Activated naive CD8-positive, alpha-beta T cell (primary cell): ENCODE measurements around the gene WDHD1.
"Not testable (repeated sequence)": the region's sequence is repeated elsewhere in the genome, so short reads cannot be mapped to it uniquely, and the experiment has no call there.

ENCODE experiments used
- H3K27ac Mint-ChIP-seq: one replicate; pipeline ENCODE4 v1.8.0; 2021; ENCODE audit warnings: mixed read lengths
- H3K27me3 Mint-ChIP-seq: one replicate; pipeline ENCODE4 v1.8.0; 2021; ENCODE audit warnings: mixed read lengths
- H3K36me3 Mint-ChIP-seq: one replicate; pipeline ENCODE4 v1.8.0; 2021; ENCODE audit warnings: mixed read lengths
- H3K4me1 Mint-ChIP-seq: one replicate; pipeline ENCODE4 v1.8.0; 2021; ENCODE audit warnings: low read depth, mixed read lengths
- H3K4me3 Mint-ChIP-seq: one replicate; pipeline ENCODE4 v1.8.0; 2021; ENCODE audit warnings: mild to moderate bottlenecking, mixed read lengths
- H3K9me3 Mint-ChIP-seq: one replicate; pipeline ENCODE4 v1.8.0; 2021; ENCODE audit warnings: low read depth, mixed read lengths

Gene WDHD1

DNA sequence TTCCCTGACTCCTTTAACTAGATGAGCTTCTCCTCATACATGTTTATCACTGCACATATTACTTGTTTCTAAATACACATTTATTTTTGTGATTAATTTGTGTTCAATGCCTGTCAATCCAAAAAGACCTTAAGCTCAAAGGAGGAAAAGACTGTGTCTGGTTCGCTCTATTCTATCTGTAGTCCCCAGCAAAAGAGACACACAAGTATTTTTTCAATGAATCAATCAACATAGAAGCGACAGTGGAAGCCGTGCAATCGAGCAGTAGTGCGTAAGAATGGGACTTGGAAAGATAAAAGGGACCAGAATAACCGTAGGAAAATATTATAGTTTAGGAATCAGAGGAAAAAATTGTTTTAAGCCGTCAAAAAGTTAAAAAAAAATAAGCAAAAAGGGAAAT lies 951 bp downstream of the WDHD1 start:
- Mint-ChIP-seq H3K36me3 (peaks cover 11% of the 10 kb centered on the region), H3K27ac (peak overlapping the region; percentile 94), H3K4me3 (peak overlapping the region; percentile 93), H3K9me3 (no peaks in the 10 kb centered on the region), H3K27me3 (no peaks in the 10 kb centered on the region), H3K4me1 (peaks cover 49% of the 10 kb centered on the region)

DNA sequence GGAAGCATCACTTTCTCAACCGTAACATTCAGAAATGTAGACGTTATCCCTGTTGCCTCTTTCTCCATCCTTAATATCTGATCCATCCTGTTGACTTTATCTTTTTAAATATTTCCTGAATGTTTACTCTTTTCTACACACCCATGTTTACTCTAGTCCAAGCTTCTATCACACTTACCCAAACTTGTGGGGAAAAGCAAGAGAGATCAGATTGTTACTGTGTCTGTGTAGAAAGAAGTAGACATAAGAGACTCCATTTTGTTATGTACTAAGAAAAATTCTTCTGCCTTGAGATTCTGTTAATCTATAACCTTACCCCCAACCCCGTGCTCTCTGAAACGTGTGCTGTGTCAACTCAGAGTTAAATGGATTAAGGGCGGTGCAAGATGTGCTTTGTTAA lies 2.5 kb downstream of the WDHD1 start:
- not testable (repeated sequence) for H3K27ac Mint-ChIP-seq, H3K9me3 Mint-ChIP-seq, H3K27me3 Mint-ChIP-seq, H3K4me3 Mint-ChIP-seq
- peaks cover 37% of the 10 kb centered on the region for H3K4me1 Mint-ChIP-seq
- peaks cover 16% of the 10 kb centered on the region for H3K36me3 Mint-ChIP-seq

DNA sequence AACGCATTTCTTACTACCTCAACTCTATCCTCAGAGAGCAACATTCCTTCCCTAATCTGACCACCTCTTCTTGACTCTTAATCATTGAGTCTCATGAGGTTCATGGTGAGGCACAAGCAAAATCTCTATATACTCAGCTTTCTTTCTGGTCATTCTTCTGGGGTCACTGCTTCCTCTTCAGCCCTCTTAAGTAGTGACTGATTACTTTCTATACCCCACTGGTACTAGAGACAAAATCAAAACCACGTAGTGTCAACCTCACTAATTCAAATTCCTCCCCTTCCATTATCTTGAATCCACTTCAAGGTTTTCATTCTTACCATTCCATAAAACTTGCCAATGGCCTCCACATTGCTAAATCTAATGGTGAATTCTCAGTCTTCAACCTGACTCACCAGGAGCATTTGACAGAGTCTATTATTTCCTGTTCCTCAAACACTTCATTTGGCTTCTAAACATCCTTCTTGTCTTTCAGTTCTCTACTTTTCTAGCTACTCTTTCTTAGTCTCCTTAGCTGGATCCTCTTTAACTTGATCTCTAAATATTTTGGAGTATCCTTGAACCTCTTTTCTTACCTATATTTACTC lies 6.8 kb downstream of the WDHD1 start:
- H3K9me3 Mint-ChIP-seq: no peaks in the 10 kb centered on the region
- peaks cover 8% of the 10 kb centered on the region for H3K36me3 Mint-ChIP-seq
- H3K27ac Mint-ChIP-seq: no peak overlapping the region
- H3K4me3 Mint-ChIP-seq: no peak overlapping the region
- no peaks in the 10 kb centered on the region for H3K27me3 Mint-ChIP-seq
- peaks cover 8% of the 10 kb centered on the region for H3K4me1 Mint-ChIP-seq

DNA sequence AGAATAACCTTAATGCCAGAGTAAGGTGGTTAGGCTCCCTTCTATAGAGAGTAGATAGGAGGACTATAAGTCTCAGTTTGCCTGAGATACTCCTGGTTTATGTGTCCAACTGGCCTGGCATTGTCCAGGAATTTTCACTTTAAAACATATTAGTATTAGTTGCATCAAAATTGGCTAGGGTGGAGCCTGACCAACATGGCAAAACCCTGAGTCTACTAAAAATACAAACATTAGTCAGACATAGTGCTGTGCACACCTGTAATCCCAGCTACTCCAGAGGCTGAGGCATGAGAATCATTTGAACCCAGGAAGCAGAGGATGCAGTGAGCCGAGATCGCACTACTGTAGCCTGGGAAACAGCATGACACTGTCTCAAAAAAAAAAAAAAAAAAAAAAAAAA lies 11.9 kb downstream of the WDHD1 start:
- peaks cover 18% of the 10 kb centered on the region for H3K36me3 Mint-ChIP-seq
- H3K4me3 Mint-ChIP-seq: no peak overlapping the region
- H3K27ac Mint-ChIP-seq: no peak overlapping the region
- no peaks in the 10 kb centered on the region for H3K27me3 Mint-ChIP-seq
- H3K4me1 Mint-ChIP-seq: no peaks in the 10 kb centered on the region
- H3K9me3 Mint-ChIP-seq: no peaks in the 10 kb centered on the region

DNA sequence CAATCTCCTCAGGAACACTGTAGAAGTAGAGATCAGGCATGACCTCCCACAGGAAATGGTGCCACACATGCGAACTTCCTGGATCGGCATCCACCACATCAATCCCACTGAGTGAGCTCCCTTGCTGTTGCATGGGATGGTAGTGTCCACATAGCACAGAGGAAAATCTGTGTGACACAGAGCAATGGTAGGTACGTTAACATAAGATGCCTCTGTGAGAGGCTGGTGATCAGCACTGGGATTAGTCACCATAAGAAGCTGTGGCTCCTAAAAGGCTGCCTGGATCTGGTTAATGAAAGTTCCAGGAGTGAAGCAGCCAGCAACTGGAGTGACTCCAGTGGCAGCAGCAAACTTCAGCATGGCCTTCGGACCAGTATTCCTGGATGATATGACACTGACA lies 21.8 kb downstream of the WDHD1 start:
- Mint-ChIP-seq H3K9me3 (no peaks in the 10 kb centered on the region), H3K36me3 (peaks cover 13% of the 10 kb centered on the region), H3K4me1 (peaks cover 1% of the 10 kb centered on the region), H3K4me3 (no peak overlapping the region), H3K27ac (no peak overlapping the region), H3K27me3 (no peaks in the 10 kb centered on the region)

DNA sequence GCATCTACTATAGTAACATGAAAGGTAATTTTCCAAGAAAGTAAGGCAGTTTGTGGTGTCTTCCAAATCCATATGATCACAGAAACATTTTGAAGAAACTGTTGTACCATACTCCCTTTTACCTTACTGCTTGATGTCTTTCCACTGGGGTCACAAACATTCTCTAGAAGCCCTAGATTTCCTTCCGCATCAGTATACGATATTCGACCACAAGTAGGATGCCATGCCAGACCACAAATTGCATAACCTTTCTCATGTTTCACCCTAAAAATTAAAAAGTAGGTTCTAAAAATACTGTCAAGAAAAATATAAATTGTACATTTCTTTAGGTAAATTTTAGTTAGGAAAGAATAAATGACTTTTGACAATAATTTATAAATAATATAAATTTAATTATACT lies 26.5 kb downstream of the WDHD1 start:
- H3K27me3 Mint-ChIP-seq: no peaks in the 10 kb centered on the region
- H3K4me3 Mint-ChIP-seq: no peak overlapping the region
- no peak overlapping the region for H3K27ac Mint-ChIP-seq
- peaks cover 1% of the 10 kb centered on the region for H3K4me1 Mint-ChIP-seq
- H3K9me3 Mint-ChIP-seq: no peaks in the 10 kb centered on the region
- peaks cover 18% of the 10 kb centered on the region for H3K36me3 Mint-ChIP-seq

DNA sequence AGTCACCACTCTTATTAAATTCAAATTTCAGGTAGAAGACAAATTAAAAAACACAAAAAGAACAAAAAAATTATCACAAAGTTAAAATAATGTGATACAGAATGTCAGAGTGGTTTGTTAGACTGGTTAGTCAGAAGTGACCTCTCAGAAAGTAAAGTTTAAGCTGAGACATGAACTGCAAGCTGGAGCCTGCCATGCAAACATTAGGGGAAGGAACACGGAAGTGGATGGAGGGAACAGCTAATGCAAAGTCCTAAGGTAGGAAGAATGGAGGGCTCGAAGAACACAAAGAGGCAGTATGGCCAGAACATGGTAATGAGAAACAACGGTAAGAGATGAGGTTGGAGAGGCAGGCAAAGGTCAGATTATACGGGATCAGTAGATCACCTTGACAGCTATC lies 41.7 kb downstream of the WDHD1 start:
- no peak overlapping the region for H3K4me3 Mint-ChIP-seq
- no peaks in the 10 kb centered on the region for H3K27me3 Mint-ChIP-seq
- H3K27ac Mint-ChIP-seq: no peak overlapping the region
- H3K4me1 Mint-ChIP-seq: no peaks in the 10 kb centered on the region
- H3K36me3 Mint-ChIP-seq: peaks cover 21% of the 10 kb centered on the region
- no peaks in the 10 kb centered on the region for H3K9me3 Mint-ChIP-seq

DNA sequence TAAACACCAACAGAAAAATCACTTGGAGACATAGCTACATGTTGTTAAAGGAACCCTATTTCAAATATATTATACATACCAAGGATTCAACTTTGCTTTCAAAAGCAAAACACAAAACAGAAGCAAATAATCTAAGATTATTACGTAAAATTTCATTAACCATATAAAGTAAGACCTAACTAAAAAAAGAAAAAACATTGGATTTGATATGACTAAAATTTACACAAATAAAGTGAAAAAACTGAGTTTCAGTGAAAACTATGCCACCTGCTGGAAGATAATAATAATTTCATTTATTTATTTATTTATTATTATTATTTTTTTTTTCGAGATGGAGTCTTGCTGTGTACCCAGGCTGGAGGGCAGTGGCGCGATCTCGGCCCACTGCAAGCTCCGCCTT lies 45.2 kb downstream of the WDHD1 start:
- no peaks in the 10 kb centered on the region for H3K9me3 Mint-ChIP-seq
- H3K27me3 Mint-ChIP-seq: no peaks in the 10 kb centered on the region

DNA sequence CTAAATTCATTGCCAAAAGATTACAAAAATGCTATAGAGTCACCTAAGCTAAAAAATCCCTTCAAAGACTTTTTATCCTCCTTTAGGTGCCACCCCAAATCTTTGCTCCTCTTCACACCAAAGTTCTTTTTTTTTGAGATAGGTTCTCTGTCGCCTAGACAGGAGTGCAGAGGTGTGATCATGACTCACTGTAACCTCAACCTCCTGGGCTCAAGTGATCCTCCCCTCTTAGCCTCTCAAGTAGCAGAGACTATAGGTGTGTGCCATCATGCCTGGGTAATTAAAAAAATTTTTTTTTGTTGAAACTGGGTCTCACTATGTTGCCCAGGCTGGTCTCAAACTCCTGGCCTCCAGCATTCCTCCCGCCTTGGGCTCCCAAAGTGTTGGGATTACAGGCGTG lies 47.9 kb downstream of the WDHD1 start:
- H3K9me3 Mint-ChIP-seq: no peaks in the 10 kb centered on the region
- H3K4me1 Mint-ChIP-seq: no peaks in the 10 kb centered on the region
- peaks cover 14% of the 10 kb centered on the region for H3K36me3 Mint-ChIP-seq
- H3K27ac Mint-ChIP-seq: no peak overlapping the region
- H3K4me3 Mint-ChIP-seq: no peak overlapping the region
- no peaks in the 10 kb centered on the region for H3K27me3 Mint-ChIP-seq

More for the DNA sequence above, 45.2 kb downstream of the WDHD1 start:
- Mint-ChIP-seq H3K27ac (no peak overlapping the region), H3K4me1 (no peaks in the 10 kb centered on the region), H3K36me3 (peaks cover 21% of the 10 kb centered on the region), H3K4me3 (no peak overlapping the region)

DNA sequence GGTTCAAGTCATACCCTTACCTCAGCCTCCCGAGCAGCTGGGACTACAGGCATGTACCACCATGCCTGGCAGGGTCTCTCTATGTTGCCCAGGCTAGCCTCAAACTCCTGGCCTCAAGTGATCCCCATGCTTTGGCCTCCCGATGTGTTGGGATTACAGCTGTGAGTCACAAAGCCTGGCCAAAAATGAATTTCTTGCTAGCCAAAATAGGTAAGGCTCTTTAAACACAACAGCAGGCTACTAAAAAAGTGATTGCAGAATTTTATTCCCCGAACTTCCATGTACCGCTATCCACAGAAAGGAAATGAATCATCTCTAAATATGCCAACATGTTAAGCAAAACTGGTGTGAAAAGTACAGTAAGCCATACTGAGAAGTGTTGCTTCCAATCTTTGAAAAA lies 50.6 kb downstream of the WDHD1 start:
- H3K4me1 Mint-ChIP-seq: no peaks in the 10 kb centered on the region
- no peak overlapping the region for H3K4me3 Mint-ChIP-seq
- no peaks in the 10 kb centered on the region for H3K27me3 Mint-ChIP-seq
- H3K9me3 Mint-ChIP-seq: no peaks in the 10 kb centered on the region
- H3K36me3 Mint-ChIP-seq: peaks cover 13% of the 10 kb centered on the region
- no peak overlapping the region for H3K27ac Mint-ChIP-seq

DNA sequence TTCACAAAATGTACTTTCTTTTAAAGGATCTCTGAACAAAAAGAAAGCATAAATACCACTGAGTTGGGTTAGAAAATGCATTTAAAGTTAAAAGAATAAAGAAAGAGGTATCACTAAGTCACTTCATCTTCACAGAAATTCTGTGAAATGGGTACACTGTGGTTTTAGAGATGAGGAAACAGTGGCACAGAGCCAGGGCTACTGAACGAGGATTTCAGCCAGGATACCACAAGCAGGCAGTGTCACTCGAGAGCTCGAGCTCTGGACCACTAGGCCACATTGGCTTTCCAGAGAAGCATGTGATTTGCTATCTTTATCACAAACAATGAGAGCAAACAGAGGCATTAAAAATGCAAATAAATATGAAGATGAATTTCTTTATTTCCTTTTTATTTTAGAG lies 51.0 kb downstream of the WDHD1 start:
- no peak overlapping the region for H3K27ac Mint-ChIP-seq
- no peaks in the 10 kb centered on the region for H3K4me1 Mint-ChIP-seq
- peaks cover 15% of the 10 kb centered on the region for H3K36me3 Mint-ChIP-seq

DNA sequence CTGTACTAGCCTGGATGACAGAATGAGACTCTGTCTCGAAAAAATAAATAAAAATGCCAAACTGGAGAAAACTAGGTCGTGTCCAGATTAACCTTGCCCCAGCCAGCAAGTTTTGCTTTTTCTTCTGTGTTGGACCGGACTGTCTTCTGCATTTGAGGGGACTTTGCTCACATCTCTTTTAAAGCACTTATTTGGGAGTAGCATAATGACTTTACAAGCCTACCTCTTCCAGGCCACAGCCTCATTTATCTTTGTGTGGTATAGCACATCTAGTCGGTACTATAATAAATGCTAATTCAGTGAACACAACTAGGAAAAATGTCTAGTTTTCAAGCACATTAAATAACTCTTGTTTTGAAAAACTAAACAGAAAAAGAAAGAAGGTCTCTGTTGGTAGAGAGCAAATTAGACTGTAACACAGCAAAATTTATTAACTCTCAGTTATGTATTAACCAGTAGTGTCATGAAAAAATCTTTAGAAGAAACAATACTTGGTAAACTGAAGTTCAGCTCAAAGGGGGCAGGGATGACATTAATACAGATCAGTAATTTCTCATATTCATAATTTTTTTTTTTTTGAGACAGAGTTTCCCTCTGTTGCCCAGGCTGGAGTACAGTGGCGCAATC lies 52.0 kb downstream of the WDHD1 start:
- Mint-ChIP-seq H3K9me3 (no peaks in the 10 kb centered on the region), H3K4me1 (no peaks in the 10 kb centered on the region), H3K27ac (no peak overlapping the region), H3K36me3 (peaks cover 21% of the 10 kb centered on the region), H3K4me3 (no peak overlapping the region), H3K27me3 (no peaks in the 10 kb centered on the region)

More for the DNA sequence above, 51.0 kb downstream of the WDHD1 start:
- no peaks in the 10 kb centered on the region for H3K9me3 Mint-ChIP-seq
- no peaks in the 10 kb centered on the region for H3K27me3 Mint-ChIP-seq
- H3K4me3 Mint-ChIP-seq: no peak overlapping the region

DNA sequence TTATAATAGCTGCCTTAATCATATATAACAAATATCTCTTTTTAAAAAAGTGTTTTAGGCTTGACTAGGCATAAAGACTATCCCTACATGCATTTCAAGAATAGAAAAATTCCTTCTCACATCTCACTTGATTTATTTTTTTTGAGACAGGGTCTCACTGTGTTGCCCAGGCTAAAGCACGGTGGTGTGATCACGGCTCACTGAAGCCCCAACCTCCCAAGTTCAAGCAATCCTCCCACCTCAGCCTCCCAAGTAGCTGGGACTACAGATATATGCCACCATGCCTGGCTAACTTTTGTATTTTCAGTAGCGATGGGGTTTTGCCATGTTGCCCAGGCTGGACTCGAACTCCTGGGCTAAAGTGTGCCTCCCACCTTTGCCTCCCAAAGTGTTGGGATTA lies 59.4 kb downstream of the WDHD1 start:
- H3K27ac Mint-ChIP-seq: no peak overlapping the region
- no peaks in the 10 kb centered on the region for H3K4me1 Mint-ChIP-seq
- peaks cover 35% of the 10 kb centered on the region for H3K36me3 Mint-ChIP-seq
- H3K27me3 Mint-ChIP-seq: no peaks in the 10 kb centered on the region
- no peak overlapping the region for H3K4me3 Mint-ChIP-seq
- H3K9me3 Mint-ChIP-seq: no peaks in the 10 kb centered on the region

DNA sequence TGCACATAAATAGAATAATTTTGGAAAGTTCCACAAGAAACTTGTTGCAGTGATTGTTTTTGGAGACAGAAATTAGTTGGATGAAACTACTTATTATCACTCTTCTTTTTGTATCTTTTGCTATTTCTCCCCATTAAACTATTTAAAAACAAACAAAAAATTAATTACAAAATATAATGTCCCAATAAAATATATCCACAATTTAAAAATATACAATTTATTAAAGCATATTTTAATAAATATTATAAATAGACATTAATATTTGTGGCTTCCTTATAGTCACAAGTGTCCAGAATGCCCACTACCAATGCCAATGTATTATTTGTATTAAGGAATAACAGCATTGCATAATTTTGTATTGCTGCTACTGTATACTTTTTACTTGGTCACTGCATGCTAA lies 71.8 kb downstream of the WDHD1 start:
- H3K36me3 Mint-ChIP-seq: peaks cover 23% of the 10 kb centered on the region
- H3K27ac Mint-ChIP-seq: no peak overlapping the region
- H3K4me1 Mint-ChIP-seq: no peaks in the 10 kb centered on the region
- no peaks in the 10 kb centered on the region for H3K9me3 Mint-ChIP-seq
- no peak overlapping the region for H3K4me3 Mint-ChIP-seq
- H3K27me3 Mint-ChIP-seq: no peaks in the 10 kb centered on the region

DNA sequence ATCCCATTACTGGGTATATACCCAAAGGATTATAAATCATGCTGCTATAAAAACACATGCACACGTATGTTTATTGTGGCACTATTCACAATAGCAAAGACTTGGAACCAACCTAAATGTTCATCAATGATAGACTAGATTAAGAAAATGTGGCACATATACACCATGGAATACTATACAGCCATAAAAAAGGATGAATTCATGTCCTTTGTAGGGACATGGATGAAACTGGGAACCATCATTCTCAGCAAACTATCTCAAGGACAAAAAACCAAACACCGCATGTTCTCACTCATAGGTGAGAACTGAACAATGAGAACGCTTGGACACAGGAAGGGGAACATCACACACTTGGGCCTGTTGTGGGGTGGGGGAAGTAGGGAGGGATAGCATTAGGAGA lies 73.3 kb downstream of the WDHD1 start:
- not testable (repeated sequence) for H3K4me3 Mint-ChIP-seq, H3K27me3 Mint-ChIP-seq, H3K27ac Mint-ChIP-seq, H3K4me1 Mint-ChIP-seq, H3K9me3 Mint-ChIP-seq
- H3K36me3 Mint-ChIP-seq: peaks cover 21% of the 10 kb centered on the region

DNA sequence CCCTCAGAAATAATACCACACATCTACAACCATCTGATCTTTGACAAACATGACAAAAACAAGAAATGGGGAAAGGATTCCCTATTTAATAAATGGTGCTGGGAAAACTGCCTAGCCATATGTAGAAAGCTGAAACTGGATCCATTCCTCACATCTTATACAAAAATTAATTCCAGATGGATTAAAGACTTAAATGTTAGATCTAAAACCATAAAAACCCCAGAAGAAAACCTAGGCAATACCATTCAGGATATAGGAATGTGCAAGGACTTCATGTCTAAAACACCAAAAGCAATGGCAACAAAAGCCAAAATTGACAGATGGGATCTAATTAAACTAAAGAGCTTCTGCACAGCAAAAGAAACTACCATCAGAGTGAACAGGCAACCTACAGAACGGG lies 74.1 kb downstream of the WDHD1 start:
- not testable (repeated sequence) for H3K4me3 Mint-ChIP-seq, H3K27me3 Mint-ChIP-seq, H3K27ac Mint-ChIP-seq, H3K9me3 Mint-ChIP-seq, H3K4me1 Mint-ChIP-seq
- H3K36me3 Mint-ChIP-seq: peaks cover 16% of the 10 kb centered on the region
